Tibial nerve (tissue), 4 donors: ENCODE measurements around the gene PI4K2B. TPM values are rescaled to one million over a fixed set of nuclear protein-coding genes. Genes with fewer than 3 reads are reported as not detected.

ENCODE experiments used
- DNase-seq, 2 donors: peaks; one replicate each; pipeline ENCODE4 v3.0.0-alpha.2; 2019; ENCODE audit warnings: low spot score in 2 of 2
- H3K27ac ChIP-seq, 4 donors: fragments of 200-600 bp; sonication (generic) in 3 of 4; one replicate each; pipeline ENCODE4 v1.5.1; 2017 to 2019; ENCODE audit warnings: mild to moderate bottlenecking in 1 of 4
- H3K27me3 ChIP-seq, 2 donors: fragments of 200-600 bp; sonication (generic) in 1 of 2; one replicate each; pipeline versions ENCODE4 v1.5.1 to v1.6.0; 2017 to 2019
- H3K36me3 ChIP-seq, 3 donors: fragments of 200-600 bp; sonication (generic); one replicate each; pipeline ENCODE4 v1.5.1; 2018 to 2019
- H3K4me1 ChIP-seq, 4 donors: fragments of 200-600 bp; sonication (generic) in 3 of 4; one replicate each; pipeline ENCODE4 v1.5.1; 2017 to 2019
- H3K4me3 ChIP-seq, 4 donors: fragments of 200-600 bp; sonication (generic) in 3 of 4; one replicate each; pipeline ENCODE4 v1.5.1; 2017 to 2019; ENCODE audit warnings: mild to moderate bottlenecking in 1 of 4, moderate library complexity in 1 of 4
- H3K9me3 ChIP-seq, 4 donors: fragments of 200-600 bp; sonication (generic) in 3 of 4; one replicate each; pipeline ENCODE4 v1.5.1; 2017 to 2019
- CTCF ChIP-seq, 5 experiments: fragments of 200-600 bp in 3 of 5; fragments of 450-650 bp in 2 of 5; sonication (generic) in 3 of 5; IDR thresholded peaks; one replicate each; pipeline ENCODE4 v1.5.1; 2016 to 2019; ENCODE audit warnings: antibody characterized with exemption in 5 of 5, mild to moderate bottlenecking in 3 of 5, moderate library complexity in 2 of 5
- EP300 ChIP-seq, 2 donors: sonication (generic); formaldehyde crosslinking; IDR thresholded peaks; one replicate each; pipeline ENCODE4 v1.6.1; 2017; ENCODE audit warnings: antibody characterized with exemption in 2 of 2, mild to moderate bottlenecking in 1 of 2
- POLR2A ChIP-seq, 2 donors: fragments of 450-650 bp; IDR thresholded peaks; one replicate each; pipeline ENCODE4 v1.6.1; 2017; ENCODE audit warnings: antibody characterized with exemption in 2 of 2, mild to moderate bottlenecking in 2 of 2, moderate library complexity in 2 of 2
- WGBS, 2 donors: methylation state at CpG; one replicate each; pipeline ENCODE4 v1.1.5; 2018; 5-methylcytosine and 5-hydroxymethylcytosine counted together
- total RNA-seq, 4 donors: library from RNA; depleted of rRNA; stranded (reverse); fragments of >200 nt; gene quantifications; one replicate each; pipeline ENCODE4 v1.1.0, GENCODE V29; 2016

PI4K2B gene
- total RNA-seq, 4 donors from 2014 or later = 11.1 to 22.8 (median 14.6) TPM

GRCh38 chr4:25215511-25215910 is 18.3 kb upstream of the PI4K2B start:
- Histone ChIP-seq H3K4me1 (no peaks in the 10 kb centered on the region), H3K36me3 (no peaks in the 10 kb centered on the region), H3K27ac (no peak overlapping the region), H3K27me3 (no peaks in the 10 kb centered on the region), H3K9me3 (peaks cover 0 to 44% (median 10%) of the 10 kb centered on the region in 4 donors), H3K4me3 (no peak overlapping the region)
- DNase-seq = no peak
- 85 to 90% methylated on average over 1 of the region's 1 CpG for WGBS, 2 donors
- TF ChIP-seq EP300 (IDR thresholded peaks at IDR 0.05) (no peak), CTCF (IDR thresholded peaks at IDR 0.05) (no peak), POLR2A (IDR thresholded peaks at IDR 0.05) (no peak)

- Histone ChIP-seq H3K9me3 (peaks cover 0 to 66% (median 30%) of the 10 kb centered on the region in 4 donors), H3K27ac (no peak overlapping the region), H3K27me3 (no peaks in the 10 kb centered on the region), H3K4me1 (no peaks in the 10 kb centered on the region), H3K4me3 (no peak overlapping the region), H3K36me3 (peaks cover 0 to 12% (median 0%) of the 10 kb centered on the region in 3 donors)
- TF ChIP-seq EP300 (IDR thresholded peaks at IDR 0.05) = no peak
- no peak for TF ChIP-seq POLR2A (IDR thresholded peaks at IDR 0.05)
- no peak for TF ChIP-seq CTCF (IDR thresholded peaks at IDR 0.05)
- WGBS, 2 donors = 95 to 96% methylated on average over 1 of the region's 1 CpG
- no peak for DNase-seq
Observed at GRCh38 chr4:25221377-25221776, 12.5 kb upstream of the PI4K2B start.

- Histone ChIP-seq H3K4me1 (no peaks in the 10 kb centered on the region), H3K4me3 (no peak overlapping the region), H3K27me3 (no peaks in the 10 kb centered on the region), H3K9me3 (peaks cover 0 to 88% (median 32%) of the 10 kb centered on the region in 4 donors), H3K36me3 (peaks cover 0 to 19% (median 0%) of the 10 kb centered on the region in 3 donors), H3K27ac (no peak overlapping the region)
- TF ChIP-seq POLR2A (IDR thresholded peaks at IDR 0.05) (no peak), CTCF (IDR thresholded peaks at IDR 0.05) (no peak), EP300 (IDR thresholded peaks at IDR 0.05) (no peak)
- no peak for DNase-seq
- 80 to 90% methylated on average over 7 of the region's 7 CpGs for WGBS, 2 donors
Observed at GRCh38 chr4:25223802-25224375, 9.9 kb upstream of the PI4K2B start.

GRCh38 chr4:25229804-25230203 is 4.0 kb upstream of the PI4K2B start:
- no peak for DNase-seq
- no peak for TF ChIP-seq POLR2A (IDR thresholded peaks at IDR 0.05)
- no peak for TF ChIP-seq EP300 (IDR thresholded peaks at IDR 0.05)
- no peak for TF ChIP-seq CTCF (IDR thresholded peaks at IDR 0.05)
- H3K36me3 ChIP-seq = peaks cover 0 to 16% (median 0%) of the 10 kb centered on the region in 3 donors
- H3K4me1 ChIP-seq = no peaks in the 10 kb centered on the region
- H3K4me3 ChIP-seq = no peak overlapping the region
- H3K9me3 ChIP-seq = peaks cover 0 to 77% (median 16%) of the 10 kb centered on the region in 4 donors
- 77 to 80% methylated on average over 6 of the region's 6 CpGs for WGBS, 2 donors
- no peak overlapping the region for H3K27ac ChIP-seq
- H3K27me3 ChIP-seq = no peaks in the 10 kb centered on the region

GRCh38 chr4:25233194-25233593 is 639 bp upstream of the PI4K2B start:
- Histone ChIP-seq H3K27me3 (no peaks in the 10 kb centered on the region), H3K9me3 (peaks cover 0 to 46% (median 7%) of the 10 kb centered on the region in 4 donors), H3K27ac (peak overlapping the region; percentile 49 to 99 (median 86)), H3K4me1 (peaks cover 0 to 16% (median 6%) of the 10 kb centered on the region in 4 donors), H3K4me3 (peak overlapping the region; percentile 87 to 99 (median 96)), H3K36me3 (no peaks in the 10 kb centered on the region)
- TF ChIP-seq EP300 (IDR thresholded peaks at IDR 0.05) (no peak), CTCF (IDR thresholded peaks at IDR 0.05) (no peak), POLR2A (IDR thresholded peaks at IDR 0.05) (no peak)
- DNase-seq = no peak
